GM19455 (cell line): ENCODE results near the gene SH3YL1.

Source experiments
- ATAC-seq: cut with Tn5 transposase; IDR thresholded peaks from one replicate; pipeline ENCODE4 v1.9.1; 2021; ENCODE audit not compliant: unreplicated experiment

The SH3YL1 gene, protein sequence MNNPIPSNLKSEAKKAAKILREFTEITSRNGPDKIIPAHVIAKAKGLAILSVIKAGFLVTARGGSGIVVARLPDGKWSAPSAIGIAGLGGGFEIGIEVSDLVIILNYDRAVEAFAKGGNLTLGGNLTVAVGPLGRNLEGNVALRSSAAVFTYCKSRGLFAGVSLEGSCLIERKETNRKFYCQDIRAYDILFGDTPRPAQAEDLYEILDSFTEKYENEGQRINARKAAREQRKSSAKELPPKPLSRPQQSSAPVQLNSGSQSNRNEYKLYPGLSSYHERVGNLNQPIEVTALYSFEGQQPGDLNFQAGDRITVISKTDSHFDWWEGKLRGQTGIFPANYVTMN

DNA sequence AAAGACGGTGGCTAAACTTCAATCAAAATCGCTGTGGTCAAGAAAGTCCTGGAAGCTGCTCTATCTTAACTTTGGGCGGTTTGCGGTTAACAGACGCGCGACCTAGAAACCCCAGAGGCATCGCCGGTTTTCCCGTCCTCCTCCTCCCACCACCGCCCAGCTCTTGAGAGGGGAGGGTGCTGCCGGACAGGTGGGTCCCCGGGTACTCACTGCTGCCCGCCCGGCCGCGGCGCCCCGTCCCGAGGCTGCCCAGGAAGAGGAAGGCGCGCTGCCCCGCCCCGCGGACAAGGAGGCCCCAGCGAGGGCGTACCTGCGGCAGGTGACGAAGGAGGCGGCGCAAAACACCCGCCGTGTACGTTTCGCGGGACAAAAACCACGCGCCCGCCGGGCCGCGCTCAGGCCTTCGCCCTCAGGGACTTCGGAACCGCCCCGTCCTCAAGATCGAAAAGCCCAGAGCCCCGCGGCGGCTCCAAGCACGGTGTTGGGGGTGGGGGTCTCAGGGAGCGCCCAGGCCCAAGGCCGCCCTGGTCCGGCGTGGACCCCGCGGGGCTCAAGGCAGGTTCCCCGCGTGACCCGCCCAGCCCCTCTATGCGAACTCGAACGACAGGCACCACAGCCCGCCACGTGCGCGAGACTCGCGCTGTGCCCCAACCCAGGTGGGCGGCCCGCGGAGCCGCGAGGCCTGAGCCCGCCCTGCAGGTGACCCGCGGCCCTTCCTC is at the start of gene SH3YL1:
SH3YL1 (minus strand) TSS at position 259 of the 719 bp plus-strand sequence; CDS start at position 211, 48 bp downstream.
- peak; percentile 41 for ATAC-seq

DNA sequence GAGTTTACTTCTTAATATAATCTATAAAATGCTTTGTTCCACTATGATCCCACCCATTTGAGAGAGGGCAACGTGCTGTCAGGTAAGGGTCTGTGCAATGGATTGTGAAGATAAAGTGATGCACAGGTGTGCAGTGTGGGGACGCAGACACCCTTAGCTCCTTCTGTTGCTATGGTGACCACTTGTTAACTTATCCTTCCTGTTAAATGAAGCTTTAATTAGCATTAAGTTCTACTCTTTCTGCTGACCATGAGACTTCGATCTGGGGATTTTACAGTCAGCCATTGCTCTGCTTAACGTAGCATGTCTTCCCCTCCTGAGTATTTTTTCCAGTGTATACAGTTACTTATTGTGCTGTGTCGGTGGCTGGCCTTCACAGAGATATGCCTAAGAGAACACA is 47.2 kb upstream of the SH3YL1 start:
- ATAC-seq, result no peak

DNA sequence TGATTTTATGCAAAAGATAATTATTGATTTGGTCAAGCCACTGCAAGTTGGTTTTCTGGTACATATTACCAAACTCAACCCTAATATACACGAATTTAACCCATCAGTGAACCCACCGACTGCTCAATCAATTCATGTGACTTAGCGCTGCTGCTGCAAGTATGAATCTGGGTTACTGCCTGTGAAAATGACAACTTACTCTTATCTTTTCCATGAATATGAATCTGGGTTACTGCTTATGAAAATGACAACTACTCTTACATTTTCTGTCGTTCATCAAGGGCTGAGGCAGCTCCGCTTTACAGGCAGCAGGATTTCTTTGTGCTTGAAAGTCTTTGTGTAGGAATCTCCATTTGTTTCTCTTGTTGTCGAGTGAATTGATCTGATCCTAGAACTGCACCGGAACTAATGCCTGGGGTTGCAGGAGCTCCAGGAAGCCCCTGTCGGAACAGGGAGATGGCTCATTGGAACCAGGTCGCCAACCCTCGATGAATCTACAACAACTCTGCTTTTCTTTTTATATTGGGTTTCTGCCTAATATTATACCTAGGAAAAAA is 46.2 kb upstream of the SH3YL1 start:
- no peak for ATAC-seq

DNA sequence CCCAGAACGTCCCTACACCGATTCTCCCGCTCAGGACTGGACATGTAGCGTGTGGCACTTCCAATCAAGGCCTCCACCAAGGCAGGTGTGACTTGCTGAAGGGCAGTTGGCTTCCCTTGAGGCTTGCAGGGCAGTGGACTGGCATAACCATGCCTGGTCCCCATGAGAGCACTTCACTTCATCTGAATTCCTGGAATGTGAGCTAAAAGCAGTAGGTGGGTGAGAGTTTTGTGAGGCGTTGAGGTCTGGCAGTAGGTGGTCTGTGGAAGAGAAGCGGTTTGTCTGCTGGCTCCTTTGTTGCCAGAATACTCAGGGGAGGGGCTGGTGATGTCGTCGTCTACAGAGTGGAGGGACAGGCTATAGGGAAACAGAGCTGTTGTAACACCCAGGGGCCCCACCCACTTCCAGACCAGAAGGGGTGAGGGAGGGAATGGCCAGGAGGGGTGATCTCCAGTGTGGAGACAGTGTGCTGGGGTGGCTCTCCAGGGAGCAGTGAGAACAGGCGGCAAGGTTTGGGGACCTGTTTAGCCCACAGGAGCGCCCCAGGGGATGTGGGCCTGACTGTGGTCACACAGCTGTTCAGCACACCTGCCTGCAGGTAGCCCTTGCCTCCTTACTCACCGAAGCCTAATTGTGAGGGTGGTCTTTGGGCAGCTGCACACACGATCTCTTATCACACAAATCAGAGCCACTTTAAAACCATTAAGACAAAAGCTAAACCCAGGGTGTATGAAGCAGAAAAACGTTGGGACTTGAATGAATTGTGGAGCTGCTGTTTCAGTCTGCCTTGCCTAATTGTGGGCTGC is 45.5 kb upstream of the SH3YL1 start:
- no peak for ATAC-seq

DNA sequence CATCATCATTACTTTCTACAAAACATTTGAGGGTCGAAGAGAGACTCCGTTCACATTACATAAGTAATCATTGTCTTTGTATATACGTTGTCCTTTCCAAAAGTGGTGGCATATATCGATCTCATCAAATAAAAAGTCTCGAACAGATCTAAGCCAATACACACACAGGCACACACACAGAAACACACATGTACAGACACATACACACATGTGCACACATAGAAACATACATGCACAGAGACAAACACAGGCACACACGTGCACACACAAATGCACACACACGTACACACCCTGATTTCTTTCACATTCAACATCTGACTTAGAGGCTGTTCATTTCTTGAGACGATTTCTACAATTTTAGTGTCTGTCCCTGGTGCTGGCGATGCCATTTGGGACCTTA is 41.5 kb upstream of the SH3YL1 start:
- no peak for ATAC-seq

DNA sequence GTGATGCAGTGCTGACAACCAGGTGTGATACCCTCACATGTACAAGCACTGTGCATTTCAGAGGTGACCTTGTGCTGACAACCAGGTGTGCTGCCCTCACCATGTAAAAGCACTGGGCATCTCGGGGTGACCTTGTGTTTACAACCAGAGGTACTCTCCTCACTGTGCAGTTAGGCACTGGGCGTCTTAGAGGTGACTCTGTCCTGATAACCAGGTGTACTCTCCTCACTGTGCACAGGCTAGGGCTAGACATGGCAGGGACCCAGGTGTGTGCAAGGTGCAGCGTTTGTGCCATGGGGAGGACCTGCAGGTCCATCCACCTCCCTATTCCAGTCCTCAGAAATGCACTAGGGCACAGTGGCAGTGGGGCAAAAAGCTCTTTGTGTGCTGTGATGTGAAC is 32.5 kb upstream of the SH3YL1 start:
- no peak for ATAC-seq

DNA sequence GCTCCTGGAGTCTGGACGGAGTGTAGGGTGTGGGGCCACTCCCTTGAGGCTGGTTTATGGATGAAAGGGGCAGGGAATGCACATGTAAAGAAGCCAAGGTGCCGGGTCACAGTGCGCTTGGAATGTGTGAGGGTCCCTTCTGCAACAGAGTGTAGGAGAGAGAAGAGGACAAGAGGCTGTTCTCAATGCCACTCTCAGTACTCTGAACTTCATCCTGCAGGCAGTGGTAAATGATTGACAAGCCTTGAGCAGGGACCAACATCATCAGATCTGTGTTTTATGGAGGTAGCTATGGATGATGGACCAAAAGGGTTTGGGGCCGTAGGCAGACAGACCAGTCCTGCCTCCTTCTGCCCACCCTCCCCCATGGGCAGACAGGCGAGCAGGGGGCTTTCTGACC is 31.3 kb upstream of the SH3YL1 start:
- ATAC-seq, result no peak

DNA sequence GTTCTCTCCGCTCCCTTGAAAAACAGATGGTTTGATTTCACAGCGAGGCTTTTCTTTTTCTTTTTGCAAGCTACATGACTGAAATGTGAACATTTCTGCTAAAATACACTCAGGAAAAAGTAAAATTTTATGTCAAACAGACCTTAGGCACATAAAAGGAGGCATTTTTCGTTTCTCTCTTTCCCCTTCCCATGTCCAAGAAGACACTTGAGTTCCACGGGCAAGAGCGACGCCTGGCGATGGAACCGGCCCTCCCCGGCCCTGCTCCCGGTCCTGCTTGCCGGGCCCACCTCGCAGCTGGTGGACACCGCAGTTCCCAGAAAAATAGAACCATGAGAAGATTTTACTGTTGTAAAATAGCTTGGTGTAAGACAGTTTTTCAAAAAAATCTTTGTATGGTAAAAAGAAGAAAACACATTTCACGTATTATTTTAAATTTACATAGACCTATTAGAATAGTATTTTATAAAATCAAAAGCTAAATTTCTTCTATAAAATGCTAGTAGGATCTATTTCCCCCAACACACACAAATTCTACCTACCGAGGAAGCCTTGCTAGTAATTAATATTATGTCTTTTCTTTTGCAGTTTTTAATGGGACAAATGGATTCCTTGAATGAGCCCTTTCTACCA is 26.4 kb upstream of the SH3YL1 start:
- ATAC-seq, result no peak

DNA sequence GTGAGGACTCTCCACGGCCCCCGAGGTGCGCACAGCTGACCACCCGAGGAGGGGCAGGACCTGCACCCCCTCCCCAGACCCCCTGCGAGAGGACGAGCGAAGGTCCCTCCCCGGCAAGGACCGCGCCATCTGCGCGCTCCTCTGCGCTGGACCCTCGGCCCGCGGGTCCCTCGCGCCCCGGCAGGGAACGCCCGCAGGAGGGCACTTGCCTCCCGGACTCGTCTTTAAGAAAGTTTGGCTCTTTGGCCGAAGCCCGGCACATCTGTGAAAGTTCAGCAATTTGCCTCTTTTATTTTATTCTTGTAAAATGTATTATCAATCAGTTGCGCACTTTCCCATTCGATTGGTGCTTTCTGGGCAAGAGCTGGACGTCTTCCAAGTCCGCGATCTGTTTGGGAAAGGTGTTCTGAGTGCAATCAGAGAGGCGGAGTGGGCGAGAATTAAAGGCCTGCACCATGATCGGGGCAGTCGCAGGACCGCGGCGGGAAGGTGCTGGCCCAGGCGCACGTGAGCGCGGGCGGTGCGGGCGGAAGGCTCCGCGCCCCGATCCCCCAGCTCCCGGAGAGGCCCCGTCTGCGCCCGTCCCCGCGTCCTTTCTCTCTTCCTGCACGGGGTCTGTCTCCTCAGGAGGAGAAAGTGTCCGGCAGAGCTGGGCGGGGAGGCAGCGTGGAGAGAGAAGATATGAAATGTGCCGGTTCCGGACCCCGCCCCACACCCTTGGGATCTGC is 25.7 kb upstream of the SH3YL1 start:
- no peak for ATAC-seq

DNA sequence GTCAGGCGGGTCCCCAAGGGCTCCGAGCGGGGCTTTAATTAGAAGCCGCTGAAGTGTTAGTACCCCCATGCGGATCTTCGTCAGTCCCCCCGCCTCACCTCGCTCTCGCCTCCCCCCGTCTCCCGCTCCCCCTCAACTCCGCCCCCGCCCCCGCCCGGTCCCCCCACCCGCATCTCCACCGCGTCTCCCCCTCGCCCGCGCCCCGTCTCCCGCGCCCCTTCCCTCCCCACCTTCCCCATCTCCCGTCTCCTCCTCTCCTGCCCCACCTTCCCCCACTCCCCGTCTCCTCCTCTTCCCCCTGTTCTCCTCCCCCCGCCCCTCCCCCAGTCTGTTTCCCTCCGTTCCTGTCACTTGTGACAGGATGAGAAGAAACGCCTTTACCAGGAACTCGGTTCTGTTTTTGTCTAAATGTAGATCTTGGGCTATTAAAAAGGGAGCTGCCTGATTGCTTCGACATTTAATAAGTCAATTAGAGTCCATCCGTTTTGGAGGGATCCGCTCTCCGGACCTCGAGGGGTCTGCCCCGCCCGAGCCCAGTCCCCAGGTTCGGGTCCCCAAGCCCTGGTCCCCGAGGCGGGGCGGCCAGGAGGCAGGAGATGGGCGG is 25.0 kb upstream of the SH3YL1 start:
- no peak for ATAC-seq

DNA sequence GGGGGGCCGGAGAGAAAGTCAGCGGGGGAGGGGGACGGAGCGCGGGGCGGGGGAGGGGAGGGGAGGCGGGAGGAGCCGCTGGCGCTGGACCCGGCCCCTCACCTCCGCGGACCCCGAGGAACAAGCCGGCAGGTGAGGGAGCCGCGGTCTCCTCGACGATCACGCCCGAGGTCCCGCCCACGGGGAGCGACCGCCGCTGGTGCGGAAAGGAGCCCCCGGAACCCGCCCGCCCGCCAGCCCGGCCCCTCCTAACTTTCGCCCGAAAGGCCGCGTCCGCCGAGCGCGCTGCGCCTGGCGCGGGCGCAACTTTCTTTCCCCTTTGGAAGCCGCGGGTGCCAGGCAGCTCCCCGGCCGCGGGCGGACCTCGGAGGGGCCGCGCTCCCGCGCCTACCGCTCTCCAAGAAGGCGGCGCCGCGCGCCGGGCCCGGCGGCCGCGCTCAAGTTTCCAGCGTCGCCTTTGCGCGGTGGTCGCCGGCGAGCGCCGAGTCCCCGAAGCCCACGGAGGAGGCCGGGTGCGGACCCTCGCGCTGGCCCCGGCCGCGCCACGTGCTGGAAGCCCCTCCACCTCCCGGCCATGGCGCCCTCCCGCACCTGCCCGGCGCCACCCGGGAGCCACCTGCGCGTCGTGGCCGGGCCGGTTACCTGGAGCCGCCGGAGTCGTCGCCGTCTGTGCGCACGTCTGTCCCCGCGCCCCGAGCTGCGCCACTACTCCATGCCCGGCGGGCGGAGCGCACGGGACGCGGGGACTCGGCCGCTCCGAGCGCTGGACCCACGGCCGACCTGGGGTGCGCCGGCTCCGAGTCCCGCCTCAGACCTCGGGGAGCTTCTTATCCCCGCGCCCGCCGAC is 24.3 kb upstream of the SH3YL1 start, which contains the start of gene ALKAL2:
ALKAL2 (minus strand) TSS at position 181 of the 847 bp plus-strand sequence. CDS start 256 bp downstream, outside the sequence.
- no peak for ATAC-seq

DNA sequence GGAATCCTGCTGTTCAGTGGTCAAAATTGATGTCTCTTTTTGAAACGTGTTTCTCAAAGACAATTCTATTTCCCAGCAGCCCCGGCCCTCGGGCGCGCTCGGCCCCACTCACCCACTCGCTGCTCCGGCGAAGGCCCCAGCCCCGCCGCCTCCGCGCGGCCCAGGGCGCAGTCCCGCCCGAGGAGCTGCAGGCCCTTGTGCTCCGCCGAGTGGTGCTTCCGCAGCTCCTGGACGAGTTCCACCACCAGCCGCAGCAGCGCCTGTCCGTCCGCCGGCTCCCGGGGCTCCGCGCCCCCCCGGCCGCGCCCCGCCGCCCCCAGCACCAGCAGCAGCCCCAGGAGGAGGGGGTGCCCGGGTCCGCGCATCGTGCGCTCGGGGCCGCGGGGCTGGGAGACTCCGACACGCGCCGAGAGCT is 23.6 kb upstream of the SH3YL1 start:
- no peak for ATAC-seq

DNA sequence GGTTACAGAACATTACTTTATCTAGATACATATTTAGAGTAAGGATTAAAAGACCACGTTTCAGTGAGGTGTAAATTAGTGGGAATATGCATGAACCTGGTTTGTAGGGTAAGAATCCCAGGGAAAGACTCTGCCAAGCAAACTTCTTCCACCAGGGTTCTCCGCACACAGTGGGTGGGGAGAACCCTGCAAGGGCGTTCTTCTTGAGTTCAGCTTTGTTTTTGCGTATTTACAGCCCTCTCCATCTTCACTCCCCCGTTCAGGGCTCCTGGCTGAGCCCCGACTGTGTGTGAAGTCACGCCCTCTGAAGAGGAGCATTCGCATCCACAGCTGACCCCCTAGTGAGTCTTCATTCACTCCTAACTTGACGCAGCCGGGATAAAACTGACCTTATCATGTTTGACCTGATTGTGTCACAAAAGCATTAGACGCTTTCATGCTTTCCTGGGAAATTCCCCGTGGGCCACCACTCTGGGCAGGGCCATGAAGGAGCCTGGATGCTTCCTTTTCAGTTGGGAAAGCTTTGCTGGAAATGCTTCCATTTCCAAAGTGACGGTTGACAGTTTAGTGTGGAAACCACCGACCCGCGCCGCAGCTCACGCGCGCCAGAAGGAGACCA is 23.1 kb upstream of the SH3YL1 start:
- no peak for ATAC-seq

DNA sequence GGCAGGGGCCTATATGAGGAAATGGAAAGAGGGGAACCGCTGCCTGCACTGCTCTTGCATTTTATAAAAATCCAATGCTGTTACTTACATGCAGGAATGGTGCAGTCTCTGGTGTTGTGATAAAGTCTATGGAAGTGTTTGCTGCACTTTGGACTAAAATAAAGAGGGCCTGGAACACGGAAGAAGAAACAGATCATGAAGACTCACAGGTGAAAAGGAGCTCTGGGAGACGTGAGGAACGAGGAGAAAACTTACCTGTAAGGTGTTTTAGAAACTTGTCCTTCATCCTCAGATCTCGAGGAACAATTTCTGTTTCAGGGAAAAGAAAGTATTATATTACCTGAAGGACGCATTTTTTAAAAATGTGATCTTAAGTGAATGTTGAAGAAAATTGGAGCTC is 22.2 kb upstream of the SH3YL1 start:
- ATAC-seq, result no peak

DNA sequence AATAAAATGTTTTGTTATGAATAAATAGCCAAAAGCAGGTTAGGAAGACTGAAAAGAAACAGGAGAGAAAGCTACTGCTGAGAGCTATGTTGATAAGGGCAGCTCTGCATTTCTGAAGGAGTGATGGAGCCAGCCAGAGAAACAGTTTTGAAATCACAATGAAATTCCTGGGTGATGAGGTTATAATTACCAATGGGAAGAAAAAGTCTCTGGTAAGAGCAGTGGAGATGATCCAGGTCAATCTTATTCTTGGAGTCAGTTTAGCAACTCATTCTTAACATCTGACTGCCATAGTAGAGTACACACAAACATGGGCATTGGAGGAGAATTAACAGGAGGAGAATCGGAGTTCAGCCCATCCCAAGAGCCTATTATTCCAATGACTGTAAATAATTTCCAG is 21.7 kb upstream of the SH3YL1 start:
- no peak for ATAC-seq

DNA sequence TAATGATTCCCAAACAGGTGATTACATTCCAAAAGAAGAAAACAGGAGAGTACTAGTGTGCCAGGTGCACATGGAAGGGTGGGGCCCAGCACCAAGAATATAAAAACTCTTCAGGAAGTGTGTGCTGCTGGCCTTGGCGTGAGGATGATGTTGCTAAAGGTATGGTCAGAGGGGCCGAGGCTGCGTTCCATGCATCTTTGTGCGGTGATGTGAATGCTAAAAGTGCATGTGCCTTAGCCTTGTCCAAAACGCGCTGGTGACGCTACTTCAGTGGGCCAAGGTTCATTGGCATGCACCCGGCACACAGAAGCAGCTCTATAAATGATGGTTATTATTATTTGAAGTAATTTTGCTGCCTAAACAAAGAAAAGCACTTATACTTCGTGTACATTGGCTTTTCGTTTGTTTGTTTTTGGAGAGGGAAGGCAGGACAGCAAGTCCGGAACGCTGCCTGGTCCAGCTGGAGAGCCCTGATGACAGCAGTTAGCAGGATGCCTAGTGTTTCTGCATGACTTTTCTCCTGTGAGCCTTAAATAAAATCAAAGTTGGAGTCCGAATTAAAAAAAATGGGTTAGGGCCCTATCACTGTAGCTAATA is 21.2 kb upstream of the SH3YL1 start:
- ATAC-seq, result no peak

DNA sequence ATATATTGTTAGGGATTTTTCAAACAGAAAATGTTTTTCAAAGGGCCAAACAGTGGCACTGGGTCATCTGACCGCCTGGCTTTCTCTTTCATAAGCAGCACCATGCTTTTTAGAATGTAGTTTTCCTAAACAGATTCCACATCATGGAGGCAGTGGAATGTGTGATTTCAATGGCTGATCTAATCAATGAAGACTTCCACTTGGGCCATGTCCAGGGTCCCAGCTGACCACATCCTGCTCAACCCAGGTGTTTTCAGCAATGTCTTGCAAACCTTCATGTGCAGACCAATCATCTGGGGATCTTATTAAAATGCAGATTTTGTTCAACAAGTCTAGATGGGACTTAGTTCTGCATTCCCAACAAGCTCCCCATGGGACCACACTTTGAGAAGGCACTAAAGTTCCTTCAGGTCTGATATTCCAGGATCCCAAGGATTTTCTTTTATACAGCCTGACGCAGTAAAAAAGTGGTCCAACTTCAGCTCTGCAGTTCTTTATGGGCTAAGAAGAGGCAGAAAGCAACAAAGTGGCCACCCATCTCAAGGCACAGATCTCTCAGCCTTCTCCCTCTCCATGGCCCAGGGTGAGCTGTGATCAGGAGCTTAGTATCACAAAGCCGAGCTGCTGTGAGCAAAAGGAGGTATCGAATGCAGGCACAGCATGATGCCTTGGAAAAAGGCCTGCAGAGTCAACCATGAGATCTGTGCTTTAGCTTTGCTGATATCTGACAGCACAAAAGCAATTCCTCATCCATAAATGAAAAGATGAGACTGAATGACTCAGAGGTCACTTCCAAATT is 20.4 kb upstream of the SH3YL1 start:
- no peak for ATAC-seq
